C4-2B (cell line): ENCODE results near the gene QTRT2.

Experiments
- CTCF ChIP-seq: fragments of 450-650 bp; conservative IDR thresholded peaks from 2 replicates; pipeline ENCODE4 v1.5.1; 2017; ENCODE audit warnings: mild to moderate bottlenecking
- ZFX ChIP-seq: fragments of 450-650 bp; IDR thresholded peaks from 2 replicates; pipeline ENCODE4 v1.6.1; 2017

- no peak for TF ChIP-seq CTCF
- no peak for TF ChIP-seq ZFX
These were observed 21.6 kb upstream of the QTRT2 start for GRCh38 chr3:114034787-114035545.
